Mesothelial cell of epicardium (in vitro differentiated cells): ENCODE results near the gene SOBP. TPM values are rescaled to one million over a fixed set of nuclear protein-coding genes. Genes with fewer than 3 reads are reported as not detected.

Source experiments
- DNase-seq, 2 experiments: peaks; one replicate each; pipeline ENCODE4 v3.0.0; 2021; ENCODE audit warnings: low spot score in 2 of 2; ENCODE audit not compliant: unreplicated experiment in 2 of 2
- H3K27ac Mint-ChIP-seq: 2 replicates; pipeline ENCODE4 v1.8.0; 2021; ENCODE audit warnings: mixed read lengths
- H3K27me3 Mint-ChIP-seq: 2 replicates; pipeline ENCODE4 v1.8.0; 2021; ENCODE audit warnings: low read depth, mixed read lengths
- H3K36me3 Mint-ChIP-seq: 2 replicates; pipeline ENCODE4 v1.8.0; 2021; ENCODE audit warnings: mixed read lengths
- H3K4me1 Mint-ChIP-seq: 2 replicates; pipeline ENCODE4 v1.8.0; 2021; ENCODE audit warnings: mixed read lengths
- H3K4me3 Mint-ChIP-seq: 2 replicates; pipeline ENCODE4 v1.8.0; 2021; ENCODE audit warnings: mild to moderate bottlenecking, moderate library complexity, mixed read lengths
- H3K9me3 Mint-ChIP-seq: 2 replicates; pipeline ENCODE4 v1.8.0; 2021; ENCODE audit warnings: mixed read lengths
- CTCF ChIP-seq: fragments of 200-600 bp; sonication (generic); IDR thresholded peaks from one replicate; pipeline ENCODE4 v1.5.0; 2021; ENCODE audit warnings: antibody characterized with exemption; ENCODE audit not compliant: unreplicated experiment
- total RNA-seq: library from RNA; stranded (reverse); gene quantifications from 3 replicates; pipeline ENCODE4 v1.2.1, GENCODE V29; 2021

Gene SOBP
- total RNA-seq, 1 donor from 2014 or later: 7.6 TPM

DNA sequence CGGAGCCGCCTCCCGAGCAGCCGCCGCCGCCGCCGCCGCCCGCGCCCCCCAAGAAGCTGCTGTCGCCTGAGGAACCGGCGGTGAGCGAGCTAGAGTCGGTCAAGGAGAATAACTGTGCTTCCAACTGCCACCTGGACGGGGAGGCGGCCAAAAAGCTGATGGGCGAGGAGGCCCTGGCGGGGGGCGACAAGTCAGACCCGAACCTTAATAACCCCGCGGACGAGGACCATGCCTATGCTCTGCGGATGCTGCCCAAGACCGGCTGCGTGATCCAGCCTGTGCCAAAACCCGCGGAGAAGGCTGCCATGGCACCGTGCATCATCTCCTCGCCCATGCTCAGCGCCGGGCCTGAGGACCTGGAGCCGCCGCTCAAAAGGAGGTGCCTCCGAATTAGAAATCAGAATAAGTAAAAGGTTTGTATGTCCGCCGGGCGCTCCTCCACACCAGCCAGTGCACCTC, 145.2 kb downstream of the SOBP start:
- Mint-ChIP-seq H3K27ac (no peak overlapping the region), H3K4me1 (no peaks in the 10 kb centered on the region), H3K36me3 (peaks cover 5% of the 10 kb centered on the region), H3K9me3 (no peaks in the 10 kb centered on the region), H3K27me3 (peaks cover 55% of the 10 kb centered on the region), H3K4me3 (peak overlapping the region; percentile 24)
- no peak for DNase-seq
- no peak for TF ChIP-seq CTCF

GRCh38 chr6:107636486-107636885, 146.6 kb downstream of the SOBP start:
- no peak for DNase-seq
- Mint-ChIP-seq H3K9me3 (no peaks in the 10 kb centered on the region), H3K36me3 (peaks cover 5% of the 10 kb centered on the region), H3K4me3 (no peak overlapping the region), H3K4me1 (no peaks in the 10 kb centered on the region), H3K27me3 (peaks cover 52% of the 10 kb centered on the region), H3K27ac (no peak overlapping the region)
- TF ChIP-seq CTCF: no peak

DNA sequence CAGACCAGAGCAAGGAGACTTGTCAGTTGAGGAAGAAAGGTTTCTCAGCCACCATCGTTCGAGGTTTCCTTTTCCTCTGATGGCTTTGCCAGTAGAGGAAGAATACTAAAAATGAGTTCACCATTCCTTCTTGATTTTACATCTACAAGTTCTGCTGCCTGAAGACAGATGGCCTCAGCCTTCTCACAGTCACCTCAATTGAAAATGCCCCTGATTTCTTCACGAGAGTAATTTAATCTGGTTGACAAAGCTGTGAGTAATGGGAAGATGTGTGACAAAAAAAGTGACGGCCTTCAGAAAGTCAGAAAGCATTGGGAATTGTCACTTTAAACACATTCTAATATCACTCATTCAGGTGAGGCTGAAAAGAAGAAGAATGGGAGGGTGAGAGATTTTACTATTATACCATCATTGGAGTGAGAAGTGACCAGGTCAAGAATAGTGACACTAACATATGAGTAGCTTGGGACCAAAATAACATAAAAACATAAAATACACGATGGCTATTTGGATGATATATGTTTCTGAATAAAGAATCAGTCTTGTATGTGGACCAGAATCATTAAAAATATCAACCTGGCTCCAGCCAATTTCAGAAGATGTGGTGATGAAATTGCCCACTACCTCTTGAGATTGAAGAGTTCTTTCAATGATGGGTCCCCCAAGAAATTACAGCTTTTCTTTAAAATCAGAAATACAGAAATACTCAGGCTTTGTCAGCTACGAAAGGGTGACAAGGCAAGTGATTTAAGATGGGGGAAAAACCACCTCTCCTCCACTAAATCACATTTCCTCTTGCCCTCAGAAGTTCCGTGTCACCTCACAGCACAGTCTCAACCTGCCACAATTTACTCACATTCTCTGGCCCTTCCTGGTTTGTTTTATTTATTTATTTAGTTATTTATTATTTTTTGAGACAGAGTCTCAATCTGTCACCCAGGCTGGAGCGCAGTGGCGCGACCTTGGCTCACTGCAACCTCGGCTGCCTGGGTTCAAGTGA, 147.7 kb downstream of the SOBP start:
- Mint-ChIP-seq H3K4me1 (peaks cover 4% of the 10 kb centered on the region), H3K27me3 (peaks cover 42% of the 10 kb centered on the region), H3K36me3 (peaks cover 5% of the 10 kb centered on the region), H3K4me3 (no peak overlapping the region), H3K27ac (no peak overlapping the region), H3K9me3 (no peaks in the 10 kb centered on the region)
- no peak for DNase-seq
- TF ChIP-seq CTCF: no peak

- no peak for TF ChIP-seq CTCF
- no peak overlapping the region for H3K4me3 Mint-ChIP-seq
- H3K27ac Mint-ChIP-seq: no peak overlapping the region
- H3K9me3 Mint-ChIP-seq: no peaks in the 10 kb centered on the region
- no peak for DNase-seq
- peaks cover 5% of the 10 kb centered on the region for H3K36me3 Mint-ChIP-seq
- peaks cover 33% of the 10 kb centered on the region for H3K27me3 Mint-ChIP-seq
- peaks cover 6% of the 10 kb centered on the region for H3K4me1 Mint-ChIP-seq
Measured at GRCh38 chr6:107638493-107638892, 148.6 kb downstream of the SOBP start.

DNA sequence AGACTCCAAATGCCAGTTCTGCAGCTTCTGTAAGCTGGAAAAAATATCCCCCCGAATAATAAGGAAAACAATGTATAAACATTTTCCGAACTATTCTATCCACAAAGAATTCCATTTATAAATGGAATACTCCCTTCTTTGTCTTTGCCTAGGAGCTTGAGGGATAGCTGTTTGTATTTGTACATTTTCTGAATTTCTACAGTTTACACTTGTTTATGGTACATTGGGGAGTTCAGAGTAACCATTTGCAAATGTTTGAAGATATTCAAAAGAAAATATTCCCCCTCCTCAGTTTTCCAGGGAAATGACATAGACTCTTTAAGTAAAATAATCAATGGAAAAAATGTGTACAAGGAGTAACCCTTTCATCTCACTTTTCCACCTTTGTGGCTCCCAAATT, 149.6 kb downstream of the SOBP start:
- DNase-seq: no peak
- no peaks in the 10 kb centered on the region for H3K36me3 Mint-ChIP-seq
- H3K9me3 Mint-ChIP-seq: no peaks in the 10 kb centered on the region
- no peak overlapping the region for H3K27ac Mint-ChIP-seq
- H3K27me3 Mint-ChIP-seq: peaks cover 25% of the 10 kb centered on the region
- no peak for TF ChIP-seq CTCF
- no peak overlapping the region for H3K4me3 Mint-ChIP-seq
- peaks cover 6% of the 10 kb centered on the region for H3K4me1 Mint-ChIP-seq
